Measurements from ENCODE around the gene TULP1.
"Not testable (repeated sequence)": the region's sequence is repeated elsewhere in the genome, so short reads cannot be mapped to it uniquely, and the experiment has no call there.

TULP1 gene

GRCh38 chr6:35512740-35513139, at the start of gene TULP1:
TSS of gene TULP1 (minus strand) at chr6:35512896. CDS start at chr6:35512858, 38 bp downstream.
- no peak for DNase-seq (ENCODE audit: low read depth in 2 of 2)

GRCh38 chr6:35562060-35562459, 49.4 kb upstream of the TULP1 start:
- DNase-seq (ENCODE audit: low read depth in 2 of 2), result no peak

- no peak for DNase-seq (ENCODE audit: low read depth in 2 of 2)
Measured at GRCh38 chr6:35561113-35561512, 48.4 kb upstream of the TULP1 start.

GRCh38 chr6:35558571-35558970, 45.9 kb upstream of the TULP1 start:
- no peak for DNase-seq (ENCODE audit: low read depth in 2 of 2)

- no peak for DNase-seq (ENCODE audit: low read depth in 2 of 2)
Measured at GRCh38 chr6:35557239-35557638, 44.5 kb upstream of the TULP1 start.

- no peak for DNase-seq (ENCODE audit: low read depth in 2 of 2)
Measured at GRCh38 chr6:35554811-35555210, 42.1 kb upstream of the TULP1 start.

- DNase-seq (ENCODE audit: low read depth in 2 of 2), result no peak
Measured at GRCh38 chr6:35553315-35553714, 40.6 kb upstream of the TULP1 start.

GRCh38 chr6:35552285-35552917, 39.7 kb upstream of the TULP1 start:
- peak; percentile 32 to 40 for DNase-seq (ENCODE audit: low read depth in 2 of 2)

GRCh38 chr6:35550437-35550836, 37.7 kb upstream of the TULP1 start:
- DNase-seq (ENCODE audit: low read depth in 2 of 2), result no peak

GRCh38 chr6:35547676-35548075, 35.0 kb upstream of the TULP1 start:
- no peak for DNase-seq (ENCODE audit: low read depth in 2 of 2)

- no peak for DNase-seq (ENCODE audit: low read depth in 2 of 2)
Measured at GRCh38 chr6:35544769-35545361, 32.2 kb upstream of the TULP1 start.

GRCh38 chr6:35543459-35544193, 30.9 kb upstream of the TULP1 start:
- no peak for DNase-seq (ENCODE audit: low read depth in 2 of 2)

- no peak for DNase-seq (ENCODE audit: low read depth in 2 of 2)
Measured at GRCh38 chr6:35541836-35542235, 29.1 kb upstream of the TULP1 start.

- DNase-seq (ENCODE audit: low read depth in 2 of 2), result no peak
Measured at GRCh38 chr6:35539223-35539622, 26.5 kb upstream of the TULP1 start.

- DNase-seq (ENCODE audit: low read depth in 2 of 2), result not testable (repeated sequence)
Measured at GRCh38 chr6:35535847-35536246, 23.2 kb upstream of the TULP1 start.

GRCh38 chr6:35534407-35535170, 21.9 kb upstream of the TULP1 start:
- DNase-seq (ENCODE audit: low read depth in 2 of 2), result no peak

- no peak for DNase-seq (ENCODE audit: low read depth in 2 of 2)
Measured at GRCh38 chr6:35533981-35534380, 21.3 kb upstream of the TULP1 start.

GRCh38 chr6:35532126-35532525, 19.4 kb upstream of the TULP1 start:
- no peak for DNase-seq (ENCODE audit: low read depth in 2 of 2)

- no peak for DNase-seq (ENCODE audit: low read depth in 2 of 2)
Measured at GRCh38 chr6:35524380-35525020, 11.8 kb upstream of the TULP1 start.

GRCh38 chr6:35522660-35523658, 10.3 kb upstream of the TULP1 start:
- peak; percentile 39 to 68 for DNase-seq (ENCODE audit: low read depth in 2 of 2)

GRCh38 chr6:35522151-35522550, 9.5 kb upstream of the TULP1 start:
- no peak for DNase-seq (ENCODE audit: low read depth in 2 of 2)
